ENCODE results near the gene MRPL10. TPM values are rescaled to one million over a fixed set of nuclear protein-coding genes. Genes with fewer than 3 reads are reported as not detected.

The MRPL10 gene
- total and polyA plus RNA-seq, 2 of the 8 experiments (the other 6 are each of a cell fraction or from before 2014, with no cell fraction given), result 85.3 to 214 TPM

- Histone ChIP-seq H3K4me3 (ENCODE audit: extremely low read depth in 1 of 4, insufficient read depth in 2 of 4, low read depth in 3 of 4, low read length in 4 of 4) (no peak overlapping the region), H3K56ac (replicated peaks; ENCODE audit: insufficient read length, low read depth, low read length) (no peak overlapping the region), H3K4me2 (ENCODE audit: insufficient read depth in 1 of 2, low read depth in 2 of 2, low read length in 2 of 2) (no peak overlapping the region), H4K91ac (replicated peaks; ENCODE audit: insufficient read length, low read length) (no peak overlapping the region), H3K27ac (ENCODE audit: low read depth, low read length) (no peak overlapping the region), H3K36me3 (ENCODE audit: control insufficient read depth in 2 of 4, insufficient read depth in 4 of 4, low read length in 3 of 4) (peaks cover 0 to 2% (median 0%) of the 10 kb centered on the region in 4 experiments; a peak in 1 of 8 replicates), H3K79me2 (ENCODE audit: control insufficient read depth in 1 of 2, insufficient read depth in 2 of 2, low read length in 2 of 2) (no peaks in the 10 kb centered on the region), H3K9me3 (ENCODE audit: insufficient read depth in 2 of 2, low read depth in 1 of 2, low read length in 1 of 2) (no peaks in the 10 kb centered on the region), H2BK5ac (ENCODE audit: low read depth, low read length) (no peak overlapping the region), H3K18ac (ENCODE audit: extremely low read depth, low read length) (no peak overlapping the region), H2BK12ac (ENCODE audit: low read depth, low read length) (no peak overlapping the region), H3K9ac (replicated peaks in 1 of 4; ENCODE audit: extremely low read depth in 1 of 4, low read depth in 3 of 4, low read length in 3 of 4) (no peak overlapping the region; a peak in 1 of 7 replicates), H3K14ac (ENCODE audit: insufficient read length) (no peak overlapping the region), H3K4ac (replicated peaks; ENCODE audit: insufficient read length, low read depth, low read length) (no peak overlapping the region), H3K23ac (ENCODE audit: insufficient read length) (no peak overlapping the region), H2BK15ac (ENCODE audit: low read length) (no peak overlapping the region), H4K20me1 (replicated peaks in 1 of 2; ENCODE audit: control insufficient read depth in 1 of 2, insufficient read depth in 2 of 2, low read length in 2 of 2) (peaks cover 2% of the 10 kb centered on the region in 2 experiments), H2BK120ac (replicated peaks; ENCODE audit: low read depth, low read length) (no peak overlapping the region), H3K79me1 (ENCODE audit: low read depth, low read length) (no peaks in the 10 kb centered on the region; the same call in 1 of the 2 replicates), H4K5ac (ENCODE audit: insufficient read length, low read depth, low read length) (no peak overlapping the region), H4K8ac (ENCODE audit: extremely low read depth, insufficient read depth, low read length) (no peak overlapping the region), H3K4me1 (replicated peaks in 1 of 4; ENCODE audit: control insufficient read depth in 3 of 4, insufficient read depth in 4 of 4, low read length in 3 of 4) (no peaks in the 10 kb centered on the region; a peak in 1 of 7 replicates), H2BK20ac (ENCODE audit: low read length) (no peak overlapping the region), H2AFZ (ENCODE audit: low read length) (no peak overlapping the region), H3K27me3 (replicated peaks in 1 of 4; ENCODE audit: control insufficient read depth in 3 of 4, extremely low read depth in 1 of 4, insufficient read depth in 3 of 4, low read length in 3 of 4) (no peaks in the 10 kb centered on the region), H3K23me2 (ENCODE audit: low read depth, low read length) (no peaks in the 10 kb centered on the region), H2AK5ac (ENCODE audit: low read depth, low read length) (no peak overlapping the region)
- DNase-seq (ENCODE audit: low read depth in 1 of 2, low spot score in 2 of 2) (no peak), FAIRE-seq (no peak)
- CTCF ChIA-PET (ENCODE audit: partially characterized antibody), result interaction anchor here (1.2 to 5.6 kb wide), 4 partner anchors 14 to 105 kb away, joined by 4 to 57 read pairs (median 28); no protein-coding TSS in a partner anchor
- WGBS, 2 experiments (ENCODE audit: extremely low coverage in 1 of 2, insufficient coverage in 1 of 2, insufficient read length in 1 of 2, insufficient replicate concordance in 2 of 2, low coverage in 1 of 2, low lambda C conversion rate in 2 of 2, missing lambda C conversion rate in 1 of 2), result 87% methylated on average over 13 of the region's 16 CpGs; no CpG with 5 or more reads in 1 of the 2 experiments
- POLR2A ChIA-PET (ENCODE audit: partially characterized antibody), result interaction anchor here (0.9 to 1.2 kb wide), 3 partner anchors 11 to 32 kb away, joined by 3 read pairs; no protein-coding TSS in a partner anchor
- TF ChIP-seq, protein P1, sequence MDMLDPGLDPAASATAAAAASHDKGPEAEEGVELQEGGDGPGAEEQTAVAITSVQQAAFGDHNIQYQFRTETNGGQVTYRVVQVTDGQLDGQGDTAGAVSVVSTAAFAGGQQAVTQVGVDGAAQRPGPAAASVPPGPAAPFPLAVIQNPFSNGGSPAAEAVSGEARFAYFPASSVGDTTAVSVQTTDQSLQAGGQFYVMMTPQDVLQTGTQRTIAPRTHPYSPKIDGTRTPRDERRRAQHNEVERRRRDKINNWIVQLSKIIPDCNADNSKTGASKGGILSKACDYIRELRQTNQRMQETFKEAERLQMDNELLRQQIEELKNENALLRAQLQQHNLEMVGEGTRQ (IDR thresholded peaks at IDR 0.05; ENCODE audit: low read length), result no peak
- TF ChIP-seq SRF (IDR thresholded peaks at IDR 0.05; ENCODE audit: low read depth, low read length), result no peak
- TF ChIP-seq E2F6 (IDR thresholded peaks at IDR 0.05), result no peak
These were observed 25.1 kb downstream of the MRPL10 start for GRCh38 chr17:47806026-47806912.

Measured in H1 (cell line).